Measurements from ENCODE around the gene MAP7D2.

MAP7D2 gene

DNA sequence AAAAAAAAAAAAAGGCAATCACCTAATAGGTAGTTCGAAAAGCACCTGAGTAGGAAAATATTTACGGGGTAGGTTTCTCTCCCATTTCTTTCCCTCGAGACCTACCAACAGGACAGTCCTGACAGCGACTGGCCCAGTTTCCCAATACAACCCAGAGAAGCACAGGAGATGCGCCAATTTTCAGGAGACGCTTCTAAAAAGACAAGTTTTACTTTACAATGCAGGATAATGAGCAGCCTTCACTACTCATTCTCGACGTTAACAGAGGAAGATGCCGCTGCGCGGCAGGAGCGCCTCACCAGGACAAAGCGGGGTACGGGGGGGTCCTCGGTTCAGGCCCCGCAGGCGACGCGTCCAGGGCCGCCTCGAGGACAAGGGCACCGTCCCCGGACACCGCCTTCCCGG is 126.6 kb downstream of the MAP7D2 start:
- Mint-ChIP-seq H3K4me1 (ENCODE audit: low read depth) (peaks cover 19% of the 10 kb centered on the region), H3K9me3 (ENCODE audit: low read depth) (no peaks in the 10 kb centered on the region), H3K4me3 (peak overlapping the region; percentile 94), H3K36me3 (no peaks in the 10 kb centered on the region), H3K27ac (peak overlapping the region; percentile 83), H3K27me3 (no peaks in the 10 kb centered on the region)

DNA sequence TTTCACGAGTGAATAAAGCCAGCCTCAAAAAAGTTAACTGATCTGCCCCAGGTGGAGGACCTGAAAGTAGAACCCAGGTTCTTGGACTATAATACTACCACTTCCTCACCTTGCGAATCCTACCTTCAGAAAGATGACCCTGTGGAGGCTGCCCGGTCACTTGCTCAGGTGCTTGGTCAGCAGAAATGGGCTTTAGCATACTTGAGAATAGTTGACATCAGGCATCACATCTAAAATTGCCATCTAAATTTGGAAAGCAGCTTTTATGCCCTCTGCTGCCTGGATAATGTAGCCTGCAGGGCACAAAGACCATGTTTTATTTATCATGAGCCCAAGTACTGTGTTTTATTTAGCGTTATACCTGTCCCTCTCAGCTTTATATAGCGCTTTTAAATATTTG is 128.9 kb downstream of the MAP7D2 start:
- Mint-ChIP-seq H3K36me3 (no peaks in the 10 kb centered on the region), H3K27me3 (no peaks in the 10 kb centered on the region), H3K27ac (no peak overlapping the region), H3K9me3 (ENCODE audit: low read depth) (no peaks in the 10 kb centered on the region), H3K4me3 (no peak overlapping the region), H3K4me1 (ENCODE audit: low read depth) (peaks cover 19% of the 10 kb centered on the region)

DNA sequence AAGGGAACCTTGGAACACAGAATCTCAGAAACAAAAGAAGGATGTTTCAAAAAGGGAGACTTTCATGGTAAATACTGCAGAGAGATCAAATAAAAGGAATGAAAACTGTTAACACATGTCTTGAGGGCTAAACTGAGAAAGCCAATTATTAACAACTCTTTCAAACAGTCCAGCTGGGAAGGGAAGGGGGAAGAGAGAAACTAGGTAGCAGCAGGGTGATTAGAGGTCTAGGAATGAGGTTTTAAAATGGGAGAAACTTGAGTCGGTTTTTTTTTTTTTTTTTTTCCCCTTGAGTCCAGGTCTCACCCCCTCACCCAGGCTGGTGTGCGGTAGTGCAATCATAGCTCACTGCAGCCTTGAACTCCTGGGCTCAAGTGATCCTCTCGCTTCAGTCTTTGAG is 130.2 kb downstream of the MAP7D2 start:
- no peak overlapping the region for H3K27ac Mint-ChIP-seq
- H3K27me3 Mint-ChIP-seq = no peaks in the 10 kb centered on the region
- H3K4me1 Mint-ChIP-seq (ENCODE audit: low read depth) = peaks cover 20% of the 10 kb centered on the region
- H3K36me3 Mint-ChIP-seq = no peaks in the 10 kb centered on the region
- H3K9me3 Mint-ChIP-seq (ENCODE audit: low read depth) = no peaks in the 10 kb centered on the region
- no peak overlapping the region for H3K4me3 Mint-ChIP-seq

DNA sequence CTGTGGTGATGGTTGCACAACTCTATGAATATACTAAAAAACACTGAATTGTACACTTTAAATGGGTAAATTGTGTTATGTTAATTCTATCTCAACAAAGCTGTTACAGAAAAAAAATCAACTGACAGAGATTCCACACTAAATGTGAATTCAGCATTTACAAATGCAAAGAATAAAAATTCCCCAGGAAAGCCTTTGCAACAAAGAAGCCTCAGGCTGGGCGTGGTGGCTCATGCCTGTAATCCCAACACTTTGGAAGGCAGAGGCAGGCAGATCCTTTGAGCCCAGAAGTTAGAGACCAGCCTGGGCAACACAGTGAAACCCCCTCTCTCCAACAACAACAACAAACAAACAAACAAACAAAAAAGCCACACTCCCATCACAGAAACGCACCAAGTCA is 134.8 kb downstream of the MAP7D2 start:
- no peaks in the 10 kb centered on the region for H3K27me3 Mint-ChIP-seq
- H3K9me3 Mint-ChIP-seq (ENCODE audit: low read depth) = peaks cover 4% of the 10 kb centered on the region
- no peak overlapping the region for H3K27ac Mint-ChIP-seq
- peaks cover 4% of the 10 kb centered on the region for H3K36me3 Mint-ChIP-seq
- H3K4me3 Mint-ChIP-seq = no peak overlapping the region
- H3K4me1 Mint-ChIP-seq (ENCODE audit: low read depth) = peaks cover 19% of the 10 kb centered on the region

DNA sequence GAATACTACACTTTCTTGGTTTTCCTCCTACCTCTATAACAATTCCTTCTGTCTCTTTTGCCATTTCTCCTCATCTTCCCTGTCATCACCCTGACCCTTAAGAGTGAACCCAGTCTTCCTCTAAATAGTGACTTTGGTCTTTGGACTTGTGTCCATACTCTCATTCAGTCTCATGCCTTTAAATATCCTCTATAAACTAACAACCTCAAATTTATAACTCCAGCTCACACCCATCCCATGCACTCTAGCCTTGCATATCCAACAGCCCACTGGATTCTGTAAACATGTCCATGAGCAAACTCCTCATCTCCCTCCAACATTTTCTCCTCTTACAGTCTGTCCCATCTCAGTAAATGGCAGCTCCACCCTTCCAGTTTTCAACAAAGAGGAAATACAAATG is 140.9 kb downstream of the MAP7D2 start:
- Mint-ChIP-seq H3K27me3 (no peaks in the 10 kb centered on the region), H3K27ac (peak overlapping the region; percentile 70), H3K36me3 (peaks cover 12% of the 10 kb centered on the region), H3K4me1 (ENCODE audit: low read depth) (peaks cover 28% of the 10 kb centered on the region), H3K4me3 (no peak overlapping the region), H3K9me3 (ENCODE audit: low read depth) (peaks cover 4% of the 10 kb centered on the region)

DNA sequence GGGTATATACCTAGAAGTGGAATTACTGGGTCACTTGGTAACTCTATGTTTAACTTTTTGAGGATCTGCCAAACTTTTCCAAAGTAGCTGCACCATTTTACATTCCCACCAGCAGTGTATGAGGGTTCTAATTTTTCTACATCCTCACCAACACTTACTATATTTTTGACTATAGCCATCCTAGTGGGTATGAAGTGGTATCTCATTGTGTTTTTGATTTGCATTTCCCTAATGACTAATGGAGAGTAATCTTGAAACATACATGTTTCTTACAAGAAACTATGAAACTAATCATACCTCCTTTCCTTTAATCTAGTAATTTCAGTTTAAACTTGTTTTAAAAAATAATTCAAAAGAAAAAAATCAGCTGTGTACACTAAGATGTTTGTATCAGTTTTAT is 143.7 kb downstream of the MAP7D2 start:
- Mint-ChIP-seq H3K4me3 (no peak overlapping the region), H3K4me1 (ENCODE audit: low read depth) (peaks cover 27% of the 10 kb centered on the region), H3K9me3 (ENCODE audit: low read depth) (peaks cover under 1% of the 10 kb centered on the region), H3K27me3 (no peaks in the 10 kb centered on the region), H3K27ac (no peak overlapping the region), H3K36me3 (peaks cover 7% of the 10 kb centered on the region)

DNA sequence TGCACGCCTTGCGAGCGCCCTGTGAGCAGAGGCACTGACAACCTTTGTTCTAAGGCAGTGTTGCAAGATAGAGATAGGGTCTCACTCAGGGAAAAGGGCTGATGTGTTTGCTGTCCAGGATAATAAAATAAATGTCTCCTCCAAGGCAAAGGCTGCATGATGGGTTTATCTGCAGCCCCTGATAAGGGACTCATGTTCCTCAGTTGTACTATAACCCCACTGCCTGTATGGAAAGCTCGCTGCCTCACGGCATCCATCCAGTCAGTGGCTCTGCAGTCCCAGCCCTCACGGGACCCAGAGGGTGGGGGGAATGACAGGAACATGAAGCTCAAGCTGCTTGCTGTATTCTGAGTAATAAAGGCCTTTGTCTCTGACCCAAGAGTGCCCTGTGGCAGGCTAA is 148.4 kb downstream of the MAP7D2 start:
- H3K9me3 Mint-ChIP-seq (ENCODE audit: low read depth) = no peaks in the 10 kb centered on the region
- H3K36me3 Mint-ChIP-seq = peaks cover 6% of the 10 kb centered on the region

DNA sequence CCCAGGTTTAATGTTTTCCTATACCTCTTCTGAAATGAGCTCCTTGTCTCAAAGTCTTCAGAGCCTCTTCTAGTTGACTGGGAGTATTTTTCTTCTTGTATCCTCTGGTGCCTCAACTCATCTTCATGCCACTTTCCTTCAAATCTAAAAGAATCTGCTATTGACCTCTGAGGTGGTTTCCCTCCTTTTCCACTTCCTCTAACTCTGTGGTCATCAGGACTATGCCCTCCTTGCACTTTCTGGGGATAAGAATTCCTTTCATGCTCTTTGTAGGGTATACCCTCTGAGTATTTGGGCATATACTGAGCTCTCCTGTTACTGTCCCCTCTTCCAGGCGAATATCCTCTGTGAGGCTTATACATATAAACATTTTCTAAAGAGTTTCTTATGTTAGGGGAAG is 150.7 kb downstream of the MAP7D2 start:
- H3K27ac Mint-ChIP-seq = no peak overlapping the region
- H3K27me3 Mint-ChIP-seq = no peaks in the 10 kb centered on the region
- H3K36me3 Mint-ChIP-seq = peaks cover 4% of the 10 kb centered on the region
- no peak overlapping the region for H3K4me3 Mint-ChIP-seq
- peaks cover 12% of the 10 kb centered on the region for H3K4me1 Mint-ChIP-seq (ENCODE audit: low read depth)
- H3K9me3 Mint-ChIP-seq (ENCODE audit: low read depth) = no peaks in the 10 kb centered on the region

More for the DNA sequence above, 148.4 kb downstream of the MAP7D2 start:
- H3K4me3 Mint-ChIP-seq = no peak overlapping the region
- H3K27ac Mint-ChIP-seq = no peak overlapping the region
- no peaks in the 10 kb centered on the region for H3K27me3 Mint-ChIP-seq
- H3K4me1 Mint-ChIP-seq (ENCODE audit: low read depth) = peaks cover 20% of the 10 kb centered on the region

DNA sequence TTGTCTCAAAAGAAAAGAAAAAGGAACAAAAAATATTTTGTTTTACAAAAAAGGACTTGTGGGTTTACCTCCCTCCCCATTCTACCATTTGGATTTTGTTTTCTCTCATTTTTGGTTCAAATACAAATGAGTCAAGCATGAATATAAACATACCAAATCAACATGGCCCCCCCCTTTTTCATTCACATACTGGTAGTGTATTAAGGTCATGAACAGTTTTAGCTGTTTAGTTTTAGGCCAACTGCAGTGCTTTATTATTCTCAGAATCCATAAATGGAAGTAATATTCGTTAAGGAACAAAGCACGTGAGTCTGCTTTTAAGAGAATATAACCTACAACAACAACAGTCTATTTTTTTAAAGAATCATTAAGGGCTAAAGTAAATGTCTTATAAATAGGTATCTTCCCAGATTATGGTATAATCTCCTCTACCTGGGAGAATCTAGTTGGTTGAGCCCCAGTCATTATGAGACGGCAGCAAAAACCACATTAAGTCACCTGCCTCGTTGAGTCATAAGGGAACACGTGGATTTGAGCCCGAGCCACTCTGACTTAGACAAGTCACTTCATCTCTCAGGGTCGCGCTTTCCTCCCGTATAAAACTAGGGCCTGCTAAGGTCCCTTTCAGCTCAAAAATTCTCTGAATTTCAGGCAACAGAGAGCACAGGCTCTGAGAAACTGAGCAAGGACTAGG is 152.5 kb downstream of the MAP7D2 start:
- Mint-ChIP-seq H3K27me3 (no peaks in the 10 kb centered on the region), H3K4me1 (ENCODE audit: low read depth) (peaks cover 10% of the 10 kb centered on the region), H3K36me3 (peaks cover 7% of the 10 kb centered on the region), H3K9me3 (ENCODE audit: low read depth) (no peaks in the 10 kb centered on the region), H3K4me3 (no peak overlapping the region), H3K27ac (no peak overlapping the region)

DNA sequence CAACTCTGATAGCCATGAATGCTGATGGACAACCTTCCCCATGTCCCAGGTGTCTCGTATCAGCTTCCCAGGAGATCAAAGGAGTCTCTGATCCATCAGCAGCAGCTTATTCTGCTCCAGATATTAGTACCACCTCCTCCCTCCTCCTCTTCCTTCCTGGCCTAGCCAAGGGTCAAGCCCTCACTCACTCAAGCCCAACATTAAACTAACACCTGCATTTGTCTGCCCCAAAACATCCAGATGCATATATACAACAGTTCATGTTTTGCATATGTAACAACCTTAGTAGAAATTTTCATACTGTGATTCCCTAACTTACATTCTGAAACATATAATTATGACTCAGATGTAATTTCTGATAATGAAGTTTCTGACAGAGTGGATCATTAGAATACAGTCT is 155.8 kb downstream of the MAP7D2 start:
- H3K4me3 Mint-ChIP-seq = no peak overlapping the region
- peaks cover 12% of the 10 kb centered on the region for H3K36me3 Mint-ChIP-seq
- no peaks in the 10 kb centered on the region for H3K27me3 Mint-ChIP-seq
- H3K27ac Mint-ChIP-seq = no peak overlapping the region
- H3K4me1 Mint-ChIP-seq (ENCODE audit: low read depth) = peaks cover 10% of the 10 kb centered on the region
- no peaks in the 10 kb centered on the region for H3K9me3 Mint-ChIP-seq (ENCODE audit: low read depth)

DNA sequence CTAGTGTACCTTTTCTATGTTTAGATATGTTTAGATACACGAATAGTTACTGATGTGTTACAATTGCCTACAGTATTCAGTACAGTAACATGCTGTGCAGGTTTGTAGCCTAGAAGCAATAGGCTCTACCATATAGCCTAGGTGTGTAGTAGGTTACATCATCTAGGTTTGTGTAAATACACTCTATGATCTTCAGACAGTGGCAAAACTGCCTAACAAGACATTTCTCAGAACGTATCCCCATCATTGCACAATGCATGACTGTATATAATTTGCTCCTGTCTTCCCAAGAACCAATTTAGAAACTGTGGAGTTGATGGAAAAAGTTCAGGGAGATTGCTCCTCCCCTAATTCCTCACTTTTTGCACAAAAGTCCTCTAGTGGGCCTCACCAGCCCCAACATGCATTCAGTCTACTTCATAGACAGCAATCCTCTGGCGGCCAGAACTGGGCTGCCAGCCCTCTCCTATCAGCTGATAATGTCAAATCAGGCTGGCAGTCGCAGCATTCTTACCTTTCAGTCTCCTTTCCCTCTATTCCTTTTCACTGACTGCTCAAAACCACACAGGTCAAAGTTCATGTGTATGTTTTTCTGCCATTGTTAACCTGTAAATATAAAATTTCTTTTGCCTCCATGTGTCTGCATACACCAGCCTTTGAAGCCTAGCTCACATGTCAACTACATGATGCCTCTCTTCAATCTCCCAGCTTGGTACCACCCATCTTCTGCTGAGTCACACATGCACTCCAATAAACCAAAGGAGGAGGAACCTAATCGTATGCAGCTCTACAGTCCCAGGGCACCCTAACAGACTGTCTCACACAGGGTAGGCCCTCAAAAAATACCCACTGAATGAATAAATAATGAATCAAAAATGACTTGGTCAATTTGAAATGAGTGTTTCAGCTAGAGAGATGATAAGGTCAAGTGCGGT is 157.9 kb downstream of the MAP7D2 start:
- H3K9me3 Mint-ChIP-seq (ENCODE audit: low read depth) = no peaks in the 10 kb centered on the region
- H3K4me1 Mint-ChIP-seq (ENCODE audit: low read depth) = peaks cover 7% of the 10 kb centered on the region
- H3K36me3 Mint-ChIP-seq = peaks cover 12% of the 10 kb centered on the region
- no peak overlapping the region for H3K4me3 Mint-ChIP-seq
- H3K27ac Mint-ChIP-seq = no peak overlapping the region
- H3K27me3 Mint-ChIP-seq = no peaks in the 10 kb centered on the region

DNA sequence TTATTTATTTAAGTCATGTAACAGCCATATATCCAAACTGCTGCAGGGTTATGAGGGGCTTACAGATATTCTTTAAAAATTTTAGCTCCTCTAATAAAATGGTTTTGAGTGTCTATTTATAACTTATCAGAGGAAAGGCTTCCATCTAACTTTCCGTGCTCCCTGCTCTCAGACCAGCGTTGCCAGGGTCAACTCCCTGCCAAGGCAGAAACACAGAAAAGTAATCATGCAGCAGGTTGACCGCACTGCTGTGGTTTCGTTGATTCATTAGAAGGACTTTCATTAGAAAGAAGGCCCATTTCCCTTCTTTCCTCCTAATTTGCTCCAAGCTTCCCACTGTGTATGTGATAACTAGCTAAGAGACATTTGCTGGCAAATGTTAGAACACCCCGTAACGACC is 159.8 kb downstream of the MAP7D2 start:
- Mint-ChIP-seq H3K27ac (no peak overlapping the region), H3K9me3 (ENCODE audit: low read depth) (no peaks in the 10 kb centered on the region), H3K36me3 (peaks cover 13% of the 10 kb centered on the region)

More for the DNA sequence above, 159.8 kb downstream of the MAP7D2 start:
- Mint-ChIP-seq H3K27me3 (no peaks in the 10 kb centered on the region), H3K4me3 (no peak overlapping the region), H3K4me1 (ENCODE audit: low read depth) (peaks cover 6% of the 10 kb centered on the region)
